Ishikawa (cell line): Measurements from ENCODE around the gene ANOS1.

ENCODE experiments used
- CEBPB ChIP-seq: IDR thresholded peaks from 2 replicates; pipeline ENCODE4 v1.6.1; 2012
- CREB1 ChIP-seq: IDR thresholded peaks from 2 replicates; pipeline ENCODE4 v1.6.1; 2012; ENCODE audit warnings: low read depth
- EGR1 ChIP-seq: IDR thresholded peaks from 2 replicates; pipeline ENCODE4 v1.6.1; 2012
- EP300 ChIP-seq: IDR thresholded peaks from 2 replicates; pipeline ENCODE4 v1.6.1; 2012; ENCODE audit warnings: borderline replicate concordance
- FOXM1 ChIP-seq: IDR thresholded peaks from 2 replicates; pipeline ENCODE4 v1.6.1; 2012; ENCODE audit warnings: low read depth, borderline replicate concordance
- MAX ChIP-seq: IDR thresholded peaks from 2 replicates; pipeline ENCODE4 v1.6.1; 2012
- NFIC ChIP-seq: IDR thresholded peaks from 2 replicates; pipeline ENCODE4 v1.6.1; 2012
- RAD21 ChIP-seq: IDR thresholded peaks from 2 replicates; pipeline ENCODE4 v1.6.1; 2012; ENCODE audit warnings: low read depth
- TAF1 ChIP-seq: IDR thresholded peaks from 2 replicates; pipeline ENCODE4 v1.6.1; 2012; ENCODE audit warnings: low read depth, mild to moderate bottlenecking
- TCF12 ChIP-seq: IDR thresholded peaks from 2 replicates; pipeline ENCODE4 v1.6.1; 2012; ENCODE audit warnings: low read depth
- TEAD4 ChIP-seq: IDR thresholded peaks from 2 replicates; pipeline ENCODE4 v1.6.1; 2012
- YY1 ChIP-seq: IDR thresholded peaks from 2 replicates; pipeline ENCODE4 v1.6.1; 2012; ENCODE audit warnings: low read depth
- ZBTB7A ChIP-seq: IDR thresholded peaks from 2 replicates; pipeline ENCODE4 v1.6.1; 2012; ENCODE audit warnings: low read depth
- TF ChIP-seq, protein P1 (sequence below): IDR thresholded peaks from 2 replicates; pipeline ENCODE4 v1.6.1; 2012; ENCODE audit warnings: low read depth, mild to moderate bottlenecking
- TF ChIP-seq, protein P2 (sequence below): IDR thresholded peaks from 2 replicates; pipeline ENCODE4 v1.6.1; 2012

The ANOS1 gene

DNA sequence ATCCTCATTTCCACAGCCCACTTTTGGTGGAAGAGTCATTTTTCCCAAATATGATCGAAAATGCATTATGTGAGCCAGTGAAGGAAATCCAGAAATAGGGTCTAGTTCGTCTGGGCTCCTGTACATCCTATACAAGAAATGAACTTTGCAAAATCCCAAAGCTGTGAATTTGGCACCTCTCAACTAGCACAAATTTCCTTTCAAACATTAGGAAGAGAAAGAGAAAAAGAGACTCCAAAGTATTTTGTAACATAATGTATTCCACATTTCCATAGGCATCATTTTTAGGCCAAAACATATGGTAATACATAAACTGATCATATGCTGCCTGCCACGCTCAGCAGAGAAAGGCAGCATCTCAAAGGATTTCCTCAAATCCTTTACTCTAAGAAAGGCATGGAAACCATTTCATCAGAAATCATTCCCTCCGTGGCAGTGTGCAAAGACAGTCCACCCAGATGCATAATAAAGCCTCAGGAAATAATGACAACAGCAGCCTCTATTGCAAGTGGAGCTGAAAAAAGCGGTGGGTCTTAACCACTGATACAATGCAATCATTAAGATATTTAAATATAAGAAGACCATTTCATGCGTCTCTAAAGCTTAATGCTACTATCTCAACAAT, 56.8 kb downstream of the ANOS1 start:
- TF ChIP-seq EP300 (no peak), TAF1 (no peak), ZBTB7A (no peak), CREB1 (no peak)

DNA sequence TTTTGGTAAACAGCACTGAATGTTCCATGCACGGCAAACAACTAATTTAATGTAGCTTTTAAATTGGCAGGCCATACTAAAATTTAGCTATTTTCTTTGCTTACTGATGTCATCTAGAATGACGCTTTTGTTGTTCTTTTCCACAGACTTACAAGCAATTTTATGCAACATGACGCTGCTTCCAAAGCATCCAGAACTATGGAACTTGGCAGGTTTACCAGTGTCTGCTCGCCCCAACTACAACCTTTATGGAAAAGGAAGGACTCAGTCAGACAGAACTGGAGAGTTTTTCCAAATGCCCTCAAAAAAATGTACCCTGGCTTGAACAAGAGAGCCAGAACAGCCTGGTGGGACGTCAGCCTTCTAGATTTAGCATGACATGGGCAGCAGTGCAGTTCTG, 58.7 kb downstream of the ANOS1 start:
- TF ChIP-seq MAX (no peak), ZBTB7A (no peak), NFIC (no peak), TCF12 (no peak), FOXM1 (no peak), TEAD4 (no peak), CREB1 (no peak), EP300 (no peak), EGR1 (no peak), RAD21 (no peak), CEBPB (no peak), YY1 (no peak), TAF1 (no peak)
- TF ChIP-seq, protein P1, sequence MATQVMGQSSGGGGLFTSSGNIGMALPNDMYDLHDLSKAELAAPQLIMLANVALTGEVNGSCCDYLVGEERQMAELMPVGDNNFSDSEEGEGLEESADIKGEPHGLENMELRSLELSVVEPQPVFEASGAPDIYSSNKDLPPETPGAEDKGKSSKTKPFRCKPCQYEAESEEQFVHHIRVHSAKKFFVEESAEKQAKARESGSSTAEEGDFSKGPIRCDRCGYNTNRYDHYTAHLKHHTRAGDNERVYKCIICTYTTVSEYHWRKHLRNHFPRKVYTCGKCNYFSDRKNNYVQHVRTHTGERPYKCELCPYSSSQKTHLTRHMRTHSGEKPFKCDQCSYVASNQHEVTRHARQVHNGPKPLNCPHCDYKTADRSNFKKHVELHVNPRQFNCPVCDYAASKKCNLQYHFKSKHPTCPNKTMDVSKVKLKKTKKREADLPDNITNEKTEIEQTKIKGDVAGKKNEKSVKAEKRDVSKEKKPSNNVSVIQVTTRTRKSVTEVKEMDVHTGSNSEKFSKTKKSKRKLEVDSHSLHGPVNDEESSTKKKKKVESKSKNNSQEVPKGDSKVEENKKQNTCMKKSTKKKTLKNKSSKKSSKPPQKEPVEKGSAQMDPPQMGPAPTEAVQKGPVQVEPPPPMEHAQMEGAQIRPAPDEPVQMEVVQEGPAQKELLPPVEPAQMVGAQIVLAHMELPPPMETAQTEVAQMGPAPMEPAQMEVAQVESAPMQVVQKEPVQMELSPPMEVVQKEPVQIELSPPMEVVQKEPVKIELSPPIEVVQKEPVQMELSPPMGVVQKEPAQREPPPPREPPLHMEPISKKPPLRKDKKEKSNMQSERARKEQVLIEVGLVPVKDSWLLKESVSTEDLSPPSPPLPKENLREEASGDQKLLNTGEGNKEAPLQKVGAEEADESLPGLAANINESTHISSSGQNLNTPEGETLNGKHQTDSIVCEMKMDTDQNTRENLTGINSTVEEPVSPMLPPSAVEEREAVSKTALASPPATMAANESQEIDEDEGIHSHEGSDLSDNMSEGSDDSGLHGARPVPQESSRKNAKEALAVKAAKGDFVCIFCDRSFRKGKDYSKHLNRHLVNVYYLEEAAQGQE = no peak
- TF ChIP-seq, protein P2, sequence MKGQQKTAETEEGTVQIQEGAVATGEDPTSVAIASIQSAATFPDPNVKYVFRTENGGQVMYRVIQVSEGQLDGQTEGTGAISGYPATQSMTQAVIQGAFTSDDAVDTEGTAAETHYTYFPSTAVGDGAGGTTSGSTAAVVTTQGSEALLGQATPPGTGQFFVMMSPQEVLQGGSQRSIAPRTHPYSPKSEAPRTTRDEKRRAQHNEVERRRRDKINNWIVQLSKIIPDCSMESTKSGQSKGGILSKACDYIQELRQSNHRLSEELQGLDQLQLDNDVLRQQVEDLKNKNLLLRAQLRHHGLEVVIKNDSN = no peak

DNA sequence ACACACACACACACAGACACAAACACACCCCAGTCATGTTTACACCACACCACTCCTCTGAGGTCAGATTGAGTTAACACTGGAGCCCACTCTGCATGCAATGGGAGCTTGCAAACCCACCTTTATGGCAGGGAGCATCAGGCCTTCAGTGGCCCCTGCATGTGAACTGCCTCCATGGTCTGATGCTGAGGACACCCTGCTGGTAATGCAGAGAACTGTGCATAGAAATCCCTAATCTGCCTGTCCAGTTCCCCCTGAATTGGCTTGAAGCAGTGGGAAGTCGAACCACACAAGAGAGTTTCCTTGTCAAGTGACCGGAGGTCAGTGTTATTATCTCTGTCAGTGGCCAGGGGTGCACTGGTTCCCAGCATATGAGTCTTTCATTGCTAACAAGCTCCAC, 59.8 kb downstream of the ANOS1 start:
- TF ChIP-seq, protein P2 = no peak
- TF ChIP-seq EP300 = no peak
- no peak for TF ChIP-seq CEBPB
- TF ChIP-seq RAD21 = no peak
- TF ChIP-seq TAF1 = no peak
- TF ChIP-seq MAX = no peak
- no peak for TF ChIP-seq YY1
- TF ChIP-seq FOXM1 = no peak
- no peak for TF ChIP-seq NFIC
- no peak for TF ChIP-seq TEAD4
- no peak for TF ChIP-seq CREB1
- TF ChIP-seq, protein P1 = no peak
- TF ChIP-seq ZBTB7A = no peak
- no peak for TF ChIP-seq EGR1
- TF ChIP-seq TCF12 = no peak

GRCh38 chrX:8668813-8669212, 63.1 kb downstream of the ANOS1 start:
- TF ChIP-seq EGR1 (no peak), CEBPB (no peak), NFIC (no peak)
- TF ChIP-seq, protein P1 = no peak

DNA sequence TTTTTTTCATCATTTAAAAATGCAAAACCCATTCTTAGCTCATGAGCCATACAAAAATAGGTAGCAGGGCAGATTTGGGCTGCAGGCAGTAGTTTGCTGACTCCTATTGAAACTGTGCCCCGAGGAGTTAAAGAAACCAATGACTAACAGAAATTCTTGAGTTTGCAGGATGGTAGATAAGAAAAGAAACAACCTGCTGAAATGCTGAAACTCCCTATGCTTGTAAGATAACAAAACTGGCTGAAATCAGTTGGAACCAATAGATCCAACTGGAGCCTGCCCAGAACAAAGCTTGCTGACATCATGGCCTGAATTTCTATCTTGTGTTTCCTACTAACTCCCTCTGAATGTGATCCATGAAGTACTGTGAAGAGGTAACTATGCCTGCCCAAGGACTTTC, 68.6 kb downstream of the ANOS1 start:
- TF ChIP-seq MAX (no peak), ZBTB7A (no peak), FOXM1 (no peak), TAF1 (no peak), CEBPB (no peak), RAD21 (no peak), CREB1 (no peak), YY1 (no peak), TEAD4 (no peak), EGR1 (no peak), TCF12 (no peak), NFIC (no peak)
